GM15510 (cell line): ENCODE measurements around the gene TNFAIP1.

Source experiments
- POLR2A ChIP-seq: IDR thresholded peaks from 3 replicates; pipeline ENCODE4 v1.6.1; 2011; ENCODE audit warnings: borderline replicate concordance; ENCODE audit not compliant: insufficient read length; ENCODE audit errors: extremely low read depth

Gene TNFAIP1, protein sequence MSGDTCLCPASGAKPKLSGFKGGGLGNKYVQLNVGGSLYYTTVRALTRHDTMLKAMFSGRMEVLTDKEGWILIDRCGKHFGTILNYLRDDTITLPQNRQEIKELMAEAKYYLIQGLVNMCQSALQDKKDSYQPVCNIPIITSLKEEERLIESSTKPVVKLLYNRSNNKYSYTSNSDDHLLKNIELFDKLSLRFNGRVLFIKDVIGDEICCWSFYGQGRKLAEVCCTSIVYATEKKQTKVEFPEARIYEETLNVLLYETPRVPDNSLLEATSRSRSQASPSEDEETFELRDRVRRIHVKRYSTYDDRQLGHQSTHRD

GRCh38 chr17:28335201-28335958 lies at the start of gene TNFAIP1, which contains the start of gene IFT20:
Gene TNFAIP1, plus strand, starts transcription at chr17:28335761. Its CDS starts 3,761 bp downstream, at chr17:28339522.
Gene IFT20, minus strand, starts transcription at chr17:28335472. Its CDS starts 3,487 bp downstream, at chr17:28331985.
- TF ChIP-seq POLR2A: peak; percentile 80

GRCh38 chr17:28285965-28286364 lies 49.6 kb upstream of the TNFAIP1 start:
- no peak for TF ChIP-seq POLR2A

GRCh38 chr17:28290703-28291102 lies 44.9 kb upstream of the TNFAIP1 start:
- no peak for TF ChIP-seq POLR2A

GRCh38 chr17:28291780-28292330 lies 43.7 kb upstream of the TNFAIP1 start:
- no peak for TF ChIP-seq POLR2A

DNA sequence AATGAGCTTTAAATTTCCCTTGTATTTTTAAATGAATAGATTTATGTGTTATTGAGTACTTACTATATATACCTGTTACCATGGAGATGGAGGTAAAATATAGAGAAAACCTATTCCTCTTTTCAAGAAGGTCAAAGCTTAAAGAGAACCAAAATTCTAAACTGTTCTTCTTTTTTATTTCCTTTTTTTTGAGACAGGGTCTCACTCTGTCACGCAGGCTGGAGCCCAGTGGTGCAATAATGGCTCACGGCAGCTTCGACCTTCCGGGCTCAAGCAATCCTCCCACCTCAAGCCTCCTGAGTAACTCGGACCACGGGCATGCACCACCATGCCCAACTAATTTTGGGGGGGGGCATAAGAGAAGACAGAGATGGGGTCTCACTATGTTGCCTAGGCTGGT lies 41.6 kb upstream of the TNFAIP1 start:
- no peak for TF ChIP-seq POLR2A

- no peak for TF ChIP-seq POLR2A
Observed at GRCh38 chr17:28295677-28296578, 39.6 kb upstream of the TNFAIP1 start.

- TF ChIP-seq POLR2A: no peak
Observed at GRCh38 chr17:28298449-28298848, 37.1 kb upstream of the TNFAIP1 start.

- no peak for TF ChIP-seq POLR2A
Observed at GRCh38 chr17:28306954-28307401, 28.6 kb upstream of the TNFAIP1 start.

DNA sequence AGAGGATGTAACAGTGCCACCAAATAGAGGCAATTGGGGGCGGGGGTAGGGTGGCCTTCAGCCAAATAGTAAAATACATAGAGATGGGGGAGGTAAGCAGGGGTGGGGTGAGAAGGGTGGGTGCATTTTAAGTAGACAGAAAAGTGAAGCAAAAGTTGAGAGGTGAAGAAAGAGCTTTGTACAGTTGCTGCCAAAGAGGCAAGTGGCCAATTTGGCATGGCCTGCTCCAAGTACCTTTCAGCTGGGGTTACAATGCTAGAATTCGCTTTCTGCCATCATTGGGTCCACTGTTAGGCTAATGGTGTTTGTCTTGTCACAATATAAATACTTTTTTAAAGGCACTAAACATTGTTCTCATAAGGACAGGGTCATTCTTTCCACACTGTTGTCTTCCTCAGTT lies 21.7 kb upstream of the TNFAIP1 start:
- TF ChIP-seq POLR2A: no peak

DNA sequence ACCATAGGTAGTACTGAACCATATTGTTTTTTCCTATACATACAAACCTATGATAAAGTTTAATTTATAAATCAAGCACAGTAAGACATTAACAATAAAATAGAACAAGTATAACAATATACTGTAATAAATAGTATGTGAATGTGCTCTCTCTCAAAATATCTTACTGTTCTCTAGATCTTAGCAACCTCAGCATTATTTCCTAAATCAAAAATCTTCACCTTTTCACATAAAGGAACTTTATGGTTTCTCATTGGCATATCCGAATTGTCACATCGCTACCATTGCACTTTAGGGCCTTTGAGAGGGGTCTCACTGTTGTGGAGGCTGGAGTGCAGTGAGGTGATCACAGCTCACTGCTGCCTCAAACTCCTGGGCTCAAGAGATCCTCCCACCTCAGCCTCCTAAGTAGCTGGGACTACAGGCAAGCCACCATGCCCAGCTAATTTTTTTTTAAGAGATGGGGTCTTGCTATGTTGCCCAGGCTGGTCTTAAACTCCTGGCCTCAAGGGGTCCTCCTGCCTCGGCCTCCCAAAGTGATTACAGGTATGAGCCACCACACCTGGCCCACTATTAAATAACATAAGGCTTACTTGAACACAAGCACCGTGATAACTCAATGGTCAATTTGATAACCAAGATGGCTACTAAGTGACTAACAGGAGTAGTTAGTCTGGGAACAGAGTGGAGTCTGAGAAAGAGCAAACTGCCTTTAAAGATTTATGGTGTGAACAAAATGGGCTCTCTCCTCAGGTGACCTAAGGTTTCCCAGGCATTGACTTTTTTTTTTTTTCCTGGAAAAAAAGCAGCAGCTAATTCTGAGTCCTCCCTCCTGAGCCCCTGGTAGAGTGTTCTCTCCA lies 19.5 kb upstream of the TNFAIP1 start:
- TF ChIP-seq POLR2A: no peak

GRCh38 chr17:28317099-28317965 lies 18.2 kb upstream of the TNFAIP1 start:
- TF ChIP-seq POLR2A: no peak

DNA sequence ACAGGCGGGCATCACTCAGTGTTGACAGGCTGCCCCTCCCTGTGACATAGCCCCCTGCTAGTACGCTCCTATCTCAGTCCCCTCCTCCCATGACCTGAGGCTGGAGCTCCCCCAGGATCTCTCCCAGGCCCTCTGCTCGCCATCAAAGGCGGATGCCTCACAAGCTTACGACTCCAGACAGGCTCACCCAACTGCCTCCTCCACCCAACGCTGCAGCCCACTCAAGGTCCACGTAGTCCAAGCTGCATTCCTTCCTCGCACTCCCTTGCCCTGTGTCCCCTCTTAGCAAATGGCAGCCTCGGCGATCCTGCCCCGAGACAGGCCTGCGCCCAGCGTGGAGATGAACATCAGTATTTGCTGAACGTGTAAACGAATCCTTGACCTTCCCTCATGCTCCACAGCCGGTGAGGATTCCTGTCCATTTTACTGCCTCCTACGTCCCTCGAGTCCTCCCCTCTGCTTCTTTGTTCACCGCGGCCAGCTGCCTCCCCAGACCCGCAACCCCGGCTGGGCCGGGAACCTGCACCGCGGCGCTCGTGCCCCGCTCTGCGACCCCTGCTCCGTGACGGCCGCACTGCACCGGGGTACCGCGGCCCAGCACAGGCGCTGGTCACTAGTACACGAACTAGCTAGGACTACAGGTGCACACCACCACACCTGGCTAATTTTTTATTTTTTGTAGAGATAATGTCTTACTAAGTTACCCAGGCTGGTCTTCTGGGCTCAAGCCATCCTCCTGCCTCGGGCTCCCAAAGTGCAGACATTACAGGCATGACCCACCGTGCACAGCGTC lies 17.4 kb upstream of the TNFAIP1 start:
- TF ChIP-seq POLR2A: no peak
